GM18511 (cell line): ENCODE measurements around the gene DEFB126.
"Not testable (repeated sequence)": the region's sequence is repeated elsewhere in the genome, so short reads cannot be mapped to it uniquely, and the experiment has no call there.

Source experiments
- ATAC-seq: cut with Tn5 transposase; IDR thresholded peaks from one replicate; pipeline ENCODE4 v1.9.1; 2021; ENCODE audit warnings: mild to moderate bottlenecking, moderate library complexity; ENCODE audit not compliant: unreplicated experiment

DEFB126 gene

GRCh38 chr20:142290-142689, at the start of gene DEFB126:
Gene DEFB126, plus strand, starts transcription at chr20:142590. Its CDS starts 39 bp downstream, at chr20:142629.
- ATAC-seq, result no peak

GRCh38 chr20:93641-94040, 48.7 kb upstream of the DEFB126 start:
- ATAC-seq, result no peak

GRCh38 chr20:95215-95614, 47.2 kb upstream of the DEFB126 start:
- ATAC-seq, result no peak

GRCh38 chr20:97691-98090, 44.7 kb upstream of the DEFB126 start:
- not testable (repeated sequence) for ATAC-seq

GRCh38 chr20:101975-102374, 40.4 kb upstream of the DEFB126 start:
- ATAC-seq, result no peak

- ATAC-seq, result no peak
These were observed 38.9 kb upstream of the DEFB126 start for GRCh38 chr20:103456-103855.

GRCh38 chr20:112396-112795, 30.0 kb upstream of the DEFB126 start:
- no peak for ATAC-seq

GRCh38 chr20:117518-117917, 24.9 kb upstream of the DEFB126 start:
- no peak for ATAC-seq

- not testable (repeated sequence) for ATAC-seq
These were observed 12.5 kb upstream of the DEFB126 start for GRCh38 chr20:129786-130323.

- ATAC-seq, result no peak
These were observed 4.5 kb upstream of the DEFB126 start for GRCh38 chr20:137668-138490.

GRCh38 chr20:145877-146276, 3.5 kb downstream of the DEFB126 start:
- no peak for ATAC-seq

GRCh38 chr20:152131-152530, 9.7 kb downstream of the DEFB126 start:
- ATAC-seq, result no peak

- ATAC-seq, result no peak
These were observed 14.8 kb downstream of the DEFB126 start, which contains the start of gene DEFB127 for GRCh38 chr20:157154-157553. Gene DEFB127, plus strand, starts transcription at chr20:157454. Its CDS starts 91 bp downstream, at chr20:157545.

- ATAC-seq, result no peak
These were observed 22.2 kb downstream of the DEFB126 start for GRCh38 chr20:164618-165017.

- no peak for ATAC-seq
These were observed 26.5 kb downstream of the DEFB126 start for GRCh38 chr20:168876-169275.

GRCh38 chr20:184288-184687, 41.9 kb downstream of the DEFB126 start:
- no peak for ATAC-seq

GRCh38 chr20:187733-188132, 45.3 kb downstream of the DEFB126 start:
- no peak for ATAC-seq

- no peak for ATAC-seq
These were observed 47.2 kb downstream of the DEFB126 start, which contains the start of gene DEFB128 for GRCh38 chr20:189611-190010. Gene DEFB128, minus strand, starts transcription at chr20:189711. Its CDS starts 88 bp downstream, at chr20:189623.
